Suprapubic skin (tissue), 4 donors: ENCODE data around the gene CPXM1. TPM values are rescaled to one million over a fixed set of nuclear protein-coding genes. Genes with fewer than 3 reads are reported as not detected.

ENCODE experiments used
- DNase-seq, 2 donors: peaks; one replicate each; pipeline ENCODE4 v3.0.0-alpha.2; 2019; ENCODE audit warnings: low spot score in 2 of 2
- H3K27ac ChIP-seq: fragments of 200-600 bp; sonication (generic); one replicate; pipeline ENCODE4 v1.5.1; 2019
- H3K27me3 ChIP-seq: fragments of 200-600 bp; sonication (generic); one replicate; pipeline ENCODE4 v1.5.1; 2019
- H3K36me3 ChIP-seq: fragments of 200-600 bp; sonication (generic); one replicate; pipeline ENCODE4 v1.5.1; 2019
- H3K4me1 ChIP-seq: fragments of 200-600 bp; sonication (generic); one replicate; pipeline ENCODE4 v1.5.1; 2019
- H3K4me3 ChIP-seq: fragments of 200-600 bp; sonication (generic); one replicate; pipeline ENCODE4 v1.5.1; 2019; ENCODE audit warnings: mild to moderate bottlenecking
- H3K9me3 ChIP-seq: fragments of 200-600 bp; sonication (generic); one replicate; pipeline ENCODE4 v1.5.1; 2019
- CTCF ChIP-seq, 2 donors: fragments of 200-600 bp in 1 of 2; fragments of 450-650 bp in 1 of 2; sonication (generic) in 1 of 2; IDR thresholded peaks; one replicate each; pipeline ENCODE4 v1.5.1; 2016 to 2019; ENCODE audit warnings: antibody characterized with exemption in 2 of 2, mild to moderate bottlenecking in 1 of 2, moderate library complexity in 1 of 2
- EP300 ChIP-seq: sonication (generic); formaldehyde crosslinking; IDR thresholded peaks from one replicate; pipeline ENCODE4 v1.6.1; 2017; ENCODE audit warnings: antibody characterized with exemption
- POLR2A ChIP-seq, 2 donors: fragments of 450-650 bp; IDR thresholded peaks; one replicate each; pipeline ENCODE4 v1.6.1; 2017; ENCODE audit warnings: antibody characterized with exemption in 2 of 2, mild to moderate bottlenecking in 2 of 2, moderate library complexity in 2 of 2
- POLR2AphosphoS5 ChIP-seq, 3 donors: sonication (generic); formaldehyde crosslinking; IDR thresholded peaks; one replicate each; pipeline ENCODE4 v1.6.1; 2017; ENCODE audit warnings: antibody characterized with exemption in 3 of 3
- WGBS: methylation state at CpG from one replicate; pipeline ENCODE4 v1.1.5; 2018; 5-methylcytosine and 5-hydroxymethylcytosine counted together
- total RNA-seq, 4 donors: library from RNA; depleted of rRNA; stranded (reverse); fragments of >200 nt; gene quantifications; one replicate each; pipeline ENCODE4 v1.1.0, GENCODE V29; 2016

CPXM1 gene
- total RNA-seq, 4 donors from 2014 or later: 1.5 to 5.1 (median 3.2) TPM

- H3K9me3 ChIP-seq: no peaks in the 10 kb centered on the region
- no peaks in the 10 kb centered on the region for H3K4me1 ChIP-seq
- WGBS: 69% methylated on average over 6 of the region's 6 CpGs
- H3K27ac ChIP-seq: no peak overlapping the region
- H3K36me3 ChIP-seq: no peaks in the 10 kb centered on the region
- H3K27me3 ChIP-seq: peaks cover 18% of the 10 kb centered on the region
- TF ChIP-seq EP300: no peak
- no peak for TF ChIP-seq CTCF (IDR thresholded peaks at IDR 0.05)
- TF ChIP-seq POLR2A (IDR thresholded peaks at IDR 0.05): no peak
- DNase-seq: peak in 1 of 2 donors; percentile 61
- H3K4me3 ChIP-seq: no peak overlapping the region
Observed at GRCh38 chr20:2829376-2829775, 28.9 kb upstream of the CPXM1 start.

DNA sequence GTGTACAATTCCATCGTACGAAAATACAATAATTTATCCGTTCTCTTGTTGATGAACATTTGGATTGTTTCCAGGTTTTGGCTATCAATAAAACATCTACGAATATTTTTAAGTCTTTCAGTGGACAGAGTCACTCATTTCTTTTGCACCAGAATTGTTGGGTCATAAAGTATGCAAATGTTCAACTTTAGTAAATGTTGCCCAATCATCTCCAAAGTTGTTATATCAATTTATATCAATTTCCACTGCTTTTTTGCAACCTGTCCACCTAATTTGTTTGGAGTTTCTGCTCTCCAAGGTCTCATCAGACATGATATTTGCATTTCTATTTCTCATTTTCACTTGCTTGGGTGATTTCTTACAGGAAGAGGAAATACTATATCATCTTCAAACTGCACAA lies 26.2 kb upstream of the CPXM1 start:
- 90% methylated on average over 4 of the region's 4 CpGs for WGBS
- Histone ChIP-seq H3K36me3 (no peaks in the 10 kb centered on the region), H3K27me3 (peaks cover 25% of the 10 kb centered on the region), H3K4me1 (peaks cover 2% of the 10 kb centered on the region), H3K27ac (no peak overlapping the region), H3K4me3 (no peak overlapping the region), H3K9me3 (no peaks in the 10 kb centered on the region)
- no peak for TF ChIP-seq EP300
- TF ChIP-seq POLR2A (IDR thresholded peaks at IDR 0.05): no peak
- no peak for TF ChIP-seq POLR2AphosphoS5 (IDR thresholded peaks at IDR 0.05)
- no peak for TF ChIP-seq CTCF (IDR thresholded peaks at IDR 0.05)
- DNase-seq: no peak

DNA sequence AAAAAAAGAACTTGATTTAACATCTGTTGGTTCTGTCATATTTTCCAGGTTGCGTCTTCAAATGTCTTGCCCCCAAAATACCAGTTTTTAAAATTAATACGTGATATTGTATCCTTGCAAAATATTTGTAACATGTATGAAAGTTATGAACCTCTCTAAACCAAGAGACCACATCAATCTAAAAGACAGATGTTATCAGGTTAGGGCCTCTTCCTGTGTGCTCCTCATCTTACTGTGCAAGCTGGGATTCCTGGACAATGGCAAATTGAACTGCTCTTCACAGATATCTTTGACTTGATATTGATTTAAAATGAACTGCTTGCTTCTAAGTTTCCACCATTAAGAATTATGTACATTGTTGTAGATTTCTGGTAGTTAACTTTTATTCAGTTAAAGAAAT lies 25.3 kb upstream of the CPXM1 start:
- H3K27me3 ChIP-seq: peaks cover 34% of the 10 kb centered on the region
- H3K27ac ChIP-seq: no peak overlapping the region
- TF ChIP-seq EP300 (no peak), CTCF (IDR thresholded peaks at IDR 0.05) (no peak), POLR2AphosphoS5 (IDR thresholded peaks at IDR 0.05) (no peak), POLR2A (IDR thresholded peaks at IDR 0.05) (no peak)
- H3K4me3 ChIP-seq: no peak overlapping the region
- peaks cover 10% of the 10 kb centered on the region for H3K4me1 ChIP-seq
- WGBS: 88% methylated on average over 2 of the region's 2 CpGs
- no peaks in the 10 kb centered on the region for H3K36me3 ChIP-seq
- DNase-seq: no peak
- H3K9me3 ChIP-seq: no peaks in the 10 kb centered on the region

DNA sequence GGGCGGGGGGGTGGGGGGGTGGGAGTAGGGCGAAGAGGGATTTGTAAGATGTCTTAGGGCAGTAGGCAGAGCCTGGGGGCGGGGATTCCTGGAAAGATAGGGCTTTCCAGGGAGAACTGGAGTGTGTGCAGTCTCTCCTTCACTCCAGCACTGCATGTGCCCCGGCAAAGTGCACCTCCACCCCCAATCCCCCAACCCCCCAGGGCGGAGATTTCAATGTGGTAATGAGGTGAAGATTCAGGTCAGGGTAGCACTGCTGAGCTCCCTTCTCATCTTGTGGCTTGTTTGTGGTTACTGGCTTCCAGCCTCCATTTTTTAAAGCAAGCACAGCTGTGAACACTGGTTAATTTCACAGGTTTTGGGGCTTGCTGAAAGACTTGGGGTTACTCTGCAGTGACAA lies 21.6 kb upstream of the CPXM1 start:
- Histone ChIP-seq H3K4me1 (peaks cover 17% of the 10 kb centered on the region), H3K9me3 (no peaks in the 10 kb centered on the region), H3K27ac (no peak overlapping the region), H3K27me3 (peaks cover 52% of the 10 kb centered on the region), H3K4me3 (no peak overlapping the region), H3K36me3 (no peaks in the 10 kb centered on the region)
- peak in 1 of 2 donors; percentile 45 for DNase-seq
- WGBS: 35% methylated on average over 5 of the region's 5 CpGs
- TF ChIP-seq POLR2AphosphoS5 (IDR thresholded peaks at IDR 0.05) (no peak), CTCF (IDR thresholded peaks at IDR 0.05) (no peak), POLR2A (IDR thresholded peaks at IDR 0.05) (no peak), EP300 (no peak)

- 15% methylated on average over 43 of the region's 68 CpGs for WGBS
- Histone ChIP-seq H3K9me3 (no peaks in the 10 kb centered on the region), H3K4me1 (peaks cover 17% of the 10 kb centered on the region), H3K27ac (no peak overlapping the region), H3K4me3 (no peak overlapping the region), H3K27me3 (peaks cover 46% of the 10 kb centered on the region), H3K36me3 (no peaks in the 10 kb centered on the region)
- DNase-seq: peak in 1 of 2 donors; percentile 77
- TF ChIP-seq EP300 (no peak), POLR2AphosphoS5 (IDR thresholded peaks at IDR 0.05) (no peak), CTCF (IDR thresholded peaks at IDR 0.05) (no peak), POLR2A (IDR thresholded peaks at IDR 0.05) (no peak)
Observed at GRCh38 chr20:2820896-2821869, 20.8 kb upstream of the CPXM1 start.
